K562 (cell line): Measurements from ENCODE around the gene AKIRIN1. TPM values are rescaled to one million over a fixed set of nuclear protein-coding genes. Genes with fewer than 3 reads are reported as not detected.

Source experiments
- C11orf30 ChIP-seq: fragments of 450-650 bp; IDR thresholded peaks from 2 replicates; pipeline ENCODE4 v1.6.1; 2016; ENCODE audit warnings: low read depth, mild to moderate bottlenecking
- CCNT2 ChIP-seq: IDR thresholded peaks from 2 replicates; pipeline ENCODE4 v1.6.1; 2011; ENCODE audit warnings: borderline replicate concordance, low read depth, mild to moderate bottlenecking, moderate library complexity, mixed read lengths, low read length; ENCODE audit not compliant: insufficient read length; ENCODE audit errors: extremely low read depth
- FOXM1 ChIP-seq, 2 experiments: fragments of 450-650 bp in 1 of 2; sonication (generic) in 1 of 2; formaldehyde crosslinking in 1 of 2; IDR thresholded peaks; 2 replicates each; pipeline versions ENCODE4 v1.6.1 to v1.9.0; 2017 to 2022; ENCODE audit warnings: low read depth in 2 of 2, mild to moderate bottlenecking in 2 of 2, missing genetic modification reagents in 1 of 2, moderate library complexity in 1 of 2
- MEIS2 ChIP-seq: fragments of 450-650 bp; IDR thresholded peaks from 2 replicates; pipeline ENCODE4 v1.6.1; 2014; ENCODE audit warnings: mild to moderate bottlenecking; ENCODE audit not compliant: partially characterized antibody
- SMAD2 ChIP-seq: fragments of 150-350 bp; IDR thresholded peaks from 2 replicates; pipeline ENCODE4 v1.6.1; 2014; ENCODE audit warnings: low read depth, mild to moderate bottlenecking, low read length
- TAF9B ChIP-seq: fragments of 450-650 bp; IDR thresholded peaks from 2 replicates; pipeline ENCODE4 v1.6.1; 2018; ENCODE audit warnings: mild to moderate bottlenecking; ENCODE audit not compliant: partially characterized antibody
- ZBTB17 ChIP-seq: fragments of 450-650 bp; formaldehyde crosslinking; IDR thresholded peaks from 2 replicates; pipeline ENCODE4 v1.4.0; 2020; ENCODE audit warnings: mild to moderate bottlenecking
- ZNF695 ChIP-seq: fragments of 450-650 bp; formaldehyde crosslinking; IDR thresholded peaks from 2 replicates; pipeline ENCODE4 v1.4.0; 2020; ENCODE audit warnings: mild to moderate bottlenecking, moderate library complexity
- polyA plus RNA-seq, 8 experiments: library from polyadenylated mRNA; depleted of rRNA in 4 of 8; stranded (reverse) in 5 of 8; unstranded in 3 of 8; fragments of >200 nt; fragmentation: Nextera tagmentation in 2 of 8; fragmentation: Illumina TruSeq in 1 of 8; extraction: Ambion mirVana in 2 of 8; extraction: Trizol in 1 of 8; gene quantifications; 2 replicates each; pipeline versions ENCODE4 v1.2.1 to v1.2.3, GENCODE V29; 2011 to 2014; ENCODE audit warnings: inconsistent platforms in 1 of 8, missing spikeins in 1 of 8
- total RNA-seq, 7 experiments: library from RNA; depleted of rRNA in 6 of 7; stranded (reverse); fragments of >200 nt in 6 of 7; fragmentation: Illumina TruSeq in 2 of 7; extraction: Trizol in 2 of 7; gene quantifications; 2 replicates each; pipeline versions ENCODE4 v1.2.1 to v1.2.3, GENCODE V29; 2011 to 2021; ENCODE audit warnings: low replicate concordance in 1 of 7
- TF ChIP-seq, protein P1 (sequence below): fragments of 450-650 bp; IDR thresholded peaks from 2 replicates; pipeline ENCODE4 v1.6.1; 2016; ENCODE audit warnings: low read depth
- TF ChIP-seq, protein P2 (sequence below): fragments of 450-650 bp; formaldehyde crosslinking; conservative IDR thresholded peaks from 2 replicates; pipeline ENCODE4 v1.4.0; 2022; ENCODE audit warnings: mild to moderate bottlenecking, missing genetic modification characterization
- TF ChIP-seq, protein P3 (sequence below): fragments of 250-450 bp; sonication (Bioruptor Pico); IDR thresholded peaks from 2 replicates; pipeline ENCODE4 v1.5.0; 2020; ENCODE audit warnings: mild to moderate bottlenecking
- TF ChIP-seq, protein P4 (sequence below): sonication (generic); formaldehyde crosslinking; IDR thresholded peaks from 2 replicates; pipeline ENCODE4 v1.8.1; 2023; ENCODE audit warnings: mild to moderate bottlenecking, missing genetic modification reagents
- TF ChIP-seq, protein P5 (sequence below): sonication (generic); formaldehyde crosslinking; IDR thresholded peaks from 2 replicates; pipeline ENCODE4 v1.9.0; 2022; ENCODE audit warnings: mild to moderate bottlenecking, missing genetic modification reagents

The AKIRIN1 gene
- total and polyA plus RNA-seq, 9 of the 15 experiments (the other 6 are each of a cell fraction or from before 2014, with no cell fraction given): 11.5 to 139 (median 83.4) TPM

DNA sequence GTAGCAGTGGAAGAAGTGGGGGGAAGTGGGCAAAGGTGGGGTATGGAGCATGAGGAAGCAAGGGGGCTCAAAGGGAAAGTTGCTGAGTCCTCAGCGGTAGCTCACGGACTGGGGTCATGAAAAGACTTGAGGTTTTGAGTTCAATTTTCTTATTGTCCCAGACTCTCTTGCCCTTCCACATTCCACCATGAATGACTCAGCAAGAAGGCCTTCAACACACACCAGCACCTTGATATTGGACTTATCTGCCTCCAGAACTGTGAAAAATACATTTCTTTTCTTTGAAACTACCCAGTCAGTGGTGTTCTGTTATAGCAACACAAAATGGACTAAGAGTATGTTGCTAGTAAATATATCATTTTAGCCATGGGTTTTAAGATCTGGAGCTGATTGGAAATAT, 32.1 kb upstream of the AKIRIN1 start (continued):
- TF ChIP-seq, protein P1, sequence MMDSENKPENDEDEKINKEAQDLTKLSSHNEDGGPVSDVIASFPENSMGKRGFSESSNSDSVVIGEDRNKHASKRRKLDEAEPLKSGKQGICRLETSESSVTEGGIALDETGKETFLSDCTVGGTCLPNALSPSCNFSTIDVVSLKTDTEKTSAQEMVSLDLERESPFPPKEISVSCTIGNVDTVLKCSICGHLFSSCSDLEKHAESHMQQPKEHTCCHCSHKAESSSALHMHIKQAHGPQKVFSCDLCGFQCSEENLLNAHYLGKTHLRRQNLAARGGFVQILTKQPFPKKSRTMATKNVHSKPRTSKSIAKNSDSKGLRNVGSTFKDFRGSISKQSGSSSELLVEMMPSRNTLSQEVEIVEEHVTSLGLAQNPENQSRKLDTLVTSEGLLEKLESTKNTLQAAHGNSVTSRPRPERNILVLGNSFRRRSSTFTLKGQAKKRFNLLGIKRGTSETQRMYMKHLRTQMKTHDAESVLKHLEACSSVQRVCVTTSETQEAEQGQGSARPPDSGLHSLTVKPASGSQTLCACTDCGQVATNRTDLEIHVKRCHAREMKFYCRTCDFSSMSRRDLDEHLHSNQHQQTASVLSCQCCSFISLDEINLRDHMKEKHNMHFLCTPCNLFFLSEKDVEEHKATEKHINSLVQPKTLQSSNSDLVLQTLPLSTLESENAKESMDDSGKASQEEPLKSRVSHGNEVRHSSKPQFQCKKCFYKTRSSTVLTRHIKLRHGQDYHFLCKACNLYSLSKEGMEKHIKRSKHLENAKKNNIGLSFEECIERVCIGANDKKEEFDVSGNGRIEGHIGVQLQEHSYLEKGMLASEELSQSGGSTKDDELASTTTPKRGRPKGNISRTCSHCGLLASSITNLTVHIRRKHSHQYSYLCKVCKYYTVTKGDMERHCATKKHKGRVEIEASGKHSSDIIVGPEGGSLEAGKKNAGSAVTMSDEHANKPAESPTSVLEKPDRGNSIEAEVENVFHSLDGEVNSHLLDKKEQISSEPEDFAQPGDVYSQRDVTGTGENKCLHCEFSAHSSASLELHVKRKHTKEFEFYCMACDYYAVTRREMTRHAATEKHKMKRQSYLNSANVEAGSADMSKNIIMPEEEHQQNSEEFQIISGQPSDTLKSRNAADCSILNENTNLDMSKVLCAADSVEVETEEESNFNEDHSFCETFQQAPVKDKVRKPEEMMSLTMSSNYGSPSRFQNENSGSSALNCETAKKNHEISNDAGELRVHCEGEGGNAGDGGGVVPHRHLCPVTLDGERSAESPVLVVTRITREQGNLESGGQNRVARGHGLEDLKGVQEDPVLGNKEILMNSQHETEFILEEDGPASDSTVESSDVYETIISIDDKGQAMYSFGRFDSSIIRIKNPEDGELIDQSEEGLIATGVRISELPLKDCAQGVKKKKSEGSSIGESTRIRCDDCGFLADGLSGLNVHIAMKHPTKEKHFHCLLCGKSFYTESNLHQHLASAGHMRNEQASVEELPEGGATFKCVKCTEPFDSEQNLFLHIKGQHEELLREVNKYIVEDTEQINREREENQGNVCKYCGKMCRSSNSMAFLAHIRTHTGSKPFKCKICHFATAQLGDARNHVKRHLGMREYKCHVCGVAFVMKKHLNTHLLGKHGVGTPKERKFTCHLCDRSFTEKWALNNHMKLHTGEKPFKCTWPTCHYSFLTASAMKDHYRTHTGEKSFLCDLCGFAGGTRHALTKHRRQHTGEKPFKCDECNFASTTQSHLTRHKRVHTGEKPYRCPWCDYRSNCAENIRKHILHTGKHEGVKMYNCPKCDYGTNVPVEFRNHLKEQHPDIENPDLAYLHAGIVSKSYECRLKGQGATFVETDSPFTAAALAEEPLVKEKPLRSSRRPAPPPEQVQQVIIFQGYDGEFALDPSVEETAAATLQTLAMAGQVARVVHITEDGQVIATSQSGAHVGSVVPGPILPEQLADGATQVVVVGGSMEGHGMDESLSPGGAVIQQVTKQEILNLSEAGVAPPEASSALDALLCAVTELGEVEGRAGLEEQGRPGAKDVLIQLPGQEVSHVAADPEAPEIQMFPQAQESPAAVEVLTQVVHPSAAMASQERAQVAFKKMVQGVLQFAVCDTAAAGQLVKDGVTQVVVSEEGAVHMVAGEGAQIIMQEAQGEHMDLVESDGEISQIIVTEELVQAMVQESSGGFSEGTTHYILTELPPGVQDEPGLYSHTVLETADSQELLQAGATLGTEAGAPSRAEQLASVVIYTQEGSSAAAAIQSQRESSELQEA: no peak
- TF ChIP-seq, protein P2, sequence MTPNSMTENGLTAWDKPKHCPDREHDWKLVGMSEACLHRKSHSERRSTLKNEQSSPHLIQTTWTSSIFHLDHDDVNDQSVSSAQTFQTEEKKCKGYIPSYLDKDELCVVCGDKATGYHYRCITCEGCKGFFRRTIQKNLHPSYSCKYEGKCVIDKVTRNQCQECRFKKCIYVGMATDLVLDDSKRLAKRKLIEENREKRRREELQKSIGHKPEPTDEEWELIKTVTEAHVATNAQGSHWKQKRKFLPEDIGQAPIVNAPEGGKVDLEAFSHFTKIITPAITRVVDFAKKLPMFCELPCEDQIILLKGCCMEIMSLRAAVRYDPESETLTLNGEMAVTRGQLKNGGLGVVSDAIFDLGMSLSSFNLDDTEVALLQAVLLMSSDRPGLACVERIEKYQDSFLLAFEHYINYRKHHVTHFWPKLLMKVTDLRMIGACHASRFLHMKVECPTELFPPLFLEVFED (CRISPR knock-in tag): no peak
- TF ChIP-seq, protein P3, sequence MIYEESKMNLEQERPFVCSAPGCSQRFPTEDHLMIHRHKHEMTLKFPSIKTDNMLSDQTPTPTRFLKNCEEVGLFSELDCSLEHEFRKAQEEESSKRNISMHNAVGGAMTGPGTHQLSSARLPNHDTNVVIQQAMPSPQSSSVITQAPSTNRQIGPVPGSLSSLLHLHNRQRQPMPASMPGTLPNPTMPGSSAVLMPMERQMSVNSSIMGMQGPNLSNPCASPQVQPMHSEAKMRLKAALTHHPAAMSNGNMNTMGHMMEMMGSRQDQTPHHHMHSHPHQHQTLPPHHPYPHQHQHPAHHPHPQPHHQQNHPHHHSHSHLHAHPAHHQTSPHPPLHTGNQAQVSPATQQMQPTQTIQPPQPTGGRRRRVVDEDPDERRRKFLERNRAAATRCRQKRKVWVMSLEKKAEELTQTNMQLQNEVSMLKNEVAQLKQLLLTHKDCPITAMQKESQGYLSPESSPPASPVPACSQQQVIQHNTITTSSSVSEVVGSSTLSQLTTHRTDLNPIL (CRISPR knock-in tag): no peak
- TF ChIP-seq CCNT2 (no peak), SMAD2 (no peak), FOXM1 (IDR thresholded peaks at IDR 0.05; ENCODE audit: low read depth) (no peak), FOXM1 (CRISPR knock-in tag; IDR thresholded peaks at IDR 0.05; ENCODE audit: low read depth) (no peak), C11orf30 (peak; percentile 95), ZNF695 (no peak), ZBTB17 (no peak), MEIS2 (no peak), TAF9B (no peak)
- TF ChIP-seq, protein P4, sequence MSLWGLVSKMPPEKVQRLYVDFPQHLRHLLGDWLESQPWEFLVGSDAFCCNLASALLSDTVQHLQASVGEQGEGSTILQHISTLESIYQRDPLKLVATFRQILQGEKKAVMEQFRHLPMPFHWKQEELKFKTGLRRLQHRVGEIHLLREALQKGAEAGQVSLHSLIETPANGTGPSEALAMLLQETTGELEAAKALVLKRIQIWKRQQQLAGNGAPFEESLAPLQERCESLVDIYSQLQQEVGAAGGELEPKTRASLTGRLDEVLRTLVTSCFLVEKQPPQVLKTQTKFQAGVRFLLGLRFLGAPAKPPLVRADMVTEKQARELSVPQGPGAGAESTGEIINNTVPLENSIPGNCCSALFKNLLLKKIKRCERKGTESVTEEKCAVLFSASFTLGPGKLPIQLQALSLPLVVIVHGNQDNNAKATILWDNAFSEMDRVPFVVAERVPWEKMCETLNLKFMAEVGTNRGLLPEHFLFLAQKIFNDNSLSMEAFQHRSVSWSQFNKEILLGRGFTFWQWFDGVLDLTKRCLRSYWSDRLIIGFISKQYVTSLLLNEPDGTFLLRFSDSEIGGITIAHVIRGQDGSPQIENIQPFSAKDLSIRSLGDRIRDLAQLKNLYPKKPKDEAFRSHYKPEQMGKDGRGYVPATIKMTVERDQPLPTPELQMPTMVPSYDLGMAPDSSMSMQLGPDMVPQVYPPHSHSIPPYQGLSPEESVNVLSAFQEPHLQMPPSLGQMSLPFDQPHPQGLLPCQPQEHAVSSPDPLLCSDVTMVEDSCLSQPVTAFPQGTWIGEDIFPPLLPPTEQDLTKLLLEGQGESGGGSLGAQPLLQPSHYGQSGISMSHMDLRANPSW (CRISPR knock-in tag): no peak
- TF ChIP-seq, protein P5, sequence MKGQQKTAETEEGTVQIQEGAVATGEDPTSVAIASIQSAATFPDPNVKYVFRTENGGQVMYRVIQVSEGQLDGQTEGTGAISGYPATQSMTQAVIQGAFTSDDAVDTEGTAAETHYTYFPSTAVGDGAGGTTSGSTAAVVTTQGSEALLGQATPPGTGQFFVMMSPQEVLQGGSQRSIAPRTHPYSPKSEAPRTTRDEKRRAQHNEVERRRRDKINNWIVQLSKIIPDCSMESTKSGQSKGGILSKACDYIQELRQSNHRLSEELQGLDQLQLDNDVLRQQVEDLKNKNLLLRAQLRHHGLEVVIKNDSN (CRISPR knock-in tag): no peak
